Neural crest cell (in vitro differentiated cells): ENCODE results near the gene PHOX2A. TPM values are rescaled to one million over a fixed set of nuclear protein-coding genes. Genes with fewer than 3 reads are reported as not detected.
A peak's percentile ranks its signal among the peaks of the same experiment; 100 is the strongest.

Experiments
- DNase-seq: peaks from one replicate; pipeline ENCODE4 v3.0.0; 2021; ENCODE audit warnings: low read depth, mixed read lengths, low spot score
- H3K27ac Mint-ChIP-seq: one replicate; pipeline ENCODE4 v1.8.0; 2021; ENCODE audit warnings: mild to moderate bottlenecking, mixed read lengths; ENCODE audit not compliant: unreplicated experiment
- H3K27me3 Mint-ChIP-seq: 2 replicates; pipeline ENCODE4 v1.8.0; 2021; ENCODE audit warnings: low read depth, mild to moderate bottlenecking, mixed read lengths
- H3K36me3 Mint-ChIP-seq: 2 replicates; pipeline ENCODE4 v1.8.0; 2021; ENCODE audit warnings: low read depth, mild to moderate bottlenecking, mixed read lengths
- H3K4me1 Mint-ChIP-seq: 2 replicates; pipeline ENCODE4 v1.8.0; 2021; ENCODE audit warnings: mixed read lengths
- H3K4me3 Mint-ChIP-seq: one replicate; pipeline ENCODE4 v1.8.0; 2021; ENCODE audit warnings: mild to moderate bottlenecking, mixed read lengths
- H3K9me3 Mint-ChIP-seq: 2 replicates; pipeline ENCODE4 v1.8.0; 2021; ENCODE audit warnings: mixed read lengths
- CTCF ChIP-seq: fragments of 200-600 bp; sonication (generic); conservative IDR thresholded peaks from 2 replicates; pipeline ENCODE4 v1.5.0; 2021; ENCODE audit warnings: antibody characterized with exemption, mild to moderate bottlenecking
- total RNA-seq: library from RNA; stranded (reverse); gene quantifications from 2 replicates; pipeline ENCODE4 v1.2.1, GENCODE V29; 2021

PHOX2A gene
- total RNA-seq, 1 donor from 2014 or later = 5.6 TPM

GRCh38 chr11:72243173-72244059 is 560 bp downstream of the PHOX2A start:
- H3K27ac Mint-ChIP-seq = no peak overlapping the region
- no peak for DNase-seq
- H3K4me1 Mint-ChIP-seq = peaks cover 27% of the 10 kb centered on the region
- TF ChIP-seq CTCF = no peak
- peaks cover 16% of the 10 kb centered on the region for H3K36me3 Mint-ChIP-seq
- H3K4me3 Mint-ChIP-seq = peak overlapping the region; percentile 81
- H3K27me3 Mint-ChIP-seq = peaks cover 53% of the 10 kb centered on the region
- no peaks in the 10 kb centered on the region for H3K9me3 Mint-ChIP-seq

GRCh38 chr11:72242141-72242540 is 1.8 kb downstream of the PHOX2A start:
- peaks cover 27% of the 10 kb centered on the region for H3K4me1 Mint-ChIP-seq
- H3K9me3 Mint-ChIP-seq = no peaks in the 10 kb centered on the region
- DNase-seq = no peak
- peaks cover 51% of the 10 kb centered on the region for H3K27me3 Mint-ChIP-seq
- no peak overlapping the region for H3K27ac Mint-ChIP-seq
- peaks cover 18% of the 10 kb centered on the region for H3K36me3 Mint-ChIP-seq
- peak overlapping the region; percentile 76 for H3K4me3 Mint-ChIP-seq
- no peak for TF ChIP-seq CTCF

GRCh38 chr11:72241291-72241781 is 2.6 kb downstream of the PHOX2A start:
- peaks cover 27% of the 10 kb centered on the region for H3K4me1 Mint-ChIP-seq
- H3K36me3 Mint-ChIP-seq = peaks cover 23% of the 10 kb centered on the region
- H3K9me3 Mint-ChIP-seq = no peaks in the 10 kb centered on the region
- H3K4me3 Mint-ChIP-seq = peak overlapping the region; percentile 67
- no peak overlapping the region for H3K27ac Mint-ChIP-seq
- H3K27me3 Mint-ChIP-seq = peaks cover 51% of the 10 kb centered on the region
- no peak for DNase-seq
- no peak for TF ChIP-seq CTCF

GRCh38 chr11:72240461-72241290 is 3.3 kb downstream of the PHOX2A start:
- Mint-ChIP-seq H3K4me3 (peak overlapping the region; percentile 82), H3K9me3 (no peaks in the 10 kb centered on the region), H3K27me3 (peaks cover 51% of the 10 kb centered on the region), H3K27ac (peak overlapping the region; percentile 71), H3K4me1 (peaks cover 27% of the 10 kb centered on the region), H3K36me3 (peaks cover 23% of the 10 kb centered on the region)
- DNase-seq = no peak
- TF ChIP-seq CTCF = no peak

- no peak for TF ChIP-seq CTCF
- H3K27me3 Mint-ChIP-seq = peaks cover 51% of the 10 kb centered on the region
- peak overlapping the region; percentile 12 for H3K27ac Mint-ChIP-seq
- H3K4me3 Mint-ChIP-seq = peak overlapping the region; percentile 82
- peaks cover 26% of the 10 kb centered on the region for H3K4me1 Mint-ChIP-seq
- no peaks in the 10 kb centered on the region for H3K9me3 Mint-ChIP-seq
- peaks cover 23% of the 10 kb centered on the region for H3K36me3 Mint-ChIP-seq
- DNase-seq = no peak
Measured at GRCh38 chr11:72239849-72240460, 4.0 kb downstream of the PHOX2A start.
